HG02610 (cell line): Measurements from ENCODE around the gene ABTB2.
"Not testable (repeated sequence)": the region's sequence is repeated elsewhere in the genome, so short reads cannot be mapped to it uniquely, and the experiment has no call there.

Experiments
- ATAC-seq: cut with Tn5 transposase; IDR thresholded peaks from one replicate; pipeline ENCODE4 v1.9.1; 2021; ENCODE audit warnings: mild to moderate bottlenecking, moderate library complexity; ENCODE audit not compliant: unreplicated experiment

The ABTB2 gene

GRCh38 chr11:34218756-34219155 is 139.1 kb downstream of the ABTB2 start:
- not testable (repeated sequence) for ATAC-seq

GRCh38 chr11:34218067-34218466 is 139.7 kb downstream of the ABTB2 start:
- no peak for ATAC-seq

- no peak for ATAC-seq
Observed at GRCh38 chr11:34216706-34217105, 141.1 kb downstream of the ABTB2 start.

GRCh38 chr11:34215806-34216453 is 141.9 kb downstream of the ABTB2 start:
- ATAC-seq, result no peak

GRCh38 chr11:34214961-34215805 is 142.6 kb downstream of the ABTB2 start:
- ATAC-seq, result peak; percentile 76

- ATAC-seq, result no peak
Observed at GRCh38 chr11:34213366-34213765, 144.4 kb downstream of the ABTB2 start.

- no peak for ATAC-seq
Observed at GRCh38 chr11:34212566-34212965, 145.2 kb downstream of the ABTB2 start.

- ATAC-seq, result no peak
Observed at GRCh38 chr11:34209809-34210208, 148.0 kb downstream of the ABTB2 start.

GRCh38 chr11:34208266-34209135 is 149.3 kb downstream of the ABTB2 start:
- no peak for ATAC-seq

GRCh38 chr11:34207487-34208180 is 150.2 kb downstream of the ABTB2 start:
- no peak for ATAC-seq

GRCh38 chr11:34206407-34207300 is 151.2 kb downstream of the ABTB2 start:
- ATAC-seq, result no peak

GRCh38 chr11:34205326-34206035 is 152.3 kb downstream of the ABTB2 start:
- ATAC-seq, result no peak

GRCh38 chr11:34204396-34205279 is 153.2 kb downstream of the ABTB2 start:
- ATAC-seq, result no peak

- no peak for ATAC-seq
Observed at GRCh38 chr11:34203377-34203871, 154.4 kb downstream of the ABTB2 start.

- no peak for ATAC-seq
Observed at GRCh38 chr11:34201129-34201528, 156.7 kb downstream of the ABTB2 start.

- no peak for ATAC-seq
Observed at GRCh38 chr11:34199525-34199924, 158.3 kb downstream of the ABTB2 start.

GRCh38 chr11:34198523-34198922 is 159.3 kb downstream of the ABTB2 start:
- ATAC-seq, result no peak

- no peak for ATAC-seq
Observed at GRCh38 chr11:34197256-34197655, 160.6 kb downstream of the ABTB2 start.
